H9 (cell line): ENCODE measurements around the gene EPAS1. TPM values are rescaled to one million over a fixed set of nuclear protein-coding genes. Genes with fewer than 3 reads are reported as not detected.

Source experiments
- DNase-seq: peaks from one replicate; pipeline ENCODE4 v3.0.0-alpha.2; 2017
- H2AFZ ChIP-seq: one replicate; pipeline ENCODE4 v1.6.1; 2013; ENCODE audit warnings: mild to moderate bottlenecking, low read length, control low read depth, moderate library complexity
- H2AK5ac ChIP-seq: 2 replicates; pipeline ENCODE4 v1.6.1; 2013; ENCODE audit warnings: low read length, control low read depth, mixed read lengths; ENCODE audit not compliant: insufficient read length
- H2BK120ac ChIP-seq: one replicate; pipeline ENCODE4 v1.6.1; 2013; ENCODE audit warnings: low read depth, mild to moderate bottlenecking, low read length, control low read depth, inconsistent platforms; ENCODE audit not compliant: poor library complexity, severe bottlenecking
- H2BK12ac ChIP-seq: 2 replicates; pipeline ENCODE4 v1.6.1; 2013; ENCODE audit warnings: low read length, control low read depth, mixed read lengths, low read depth; ENCODE audit not compliant: insufficient read length
- H2BK15ac ChIP-seq: 2 replicates; pipeline ENCODE4 v1.6.1; 2013; ENCODE audit warnings: low read depth, low read length, control low read depth
- H2BK20ac ChIP-seq: one replicate; pipeline ENCODE4 v1.6.1; 2013; ENCODE audit warnings: low read depth, mild to moderate bottlenecking, low read length, control low read depth, inconsistent platforms; ENCODE audit not compliant: poor library complexity, severe bottlenecking
- H2BK5ac ChIP-seq: 2 replicates; pipeline ENCODE4 v1.6.1; 2013; ENCODE audit warnings: low read length, control low read depth, mixed read lengths; ENCODE audit not compliant: insufficient read length
- H3K14ac ChIP-seq: 2 replicates; pipeline ENCODE4 v1.6.1; 2013; ENCODE audit warnings: low read length, control low read depth; ENCODE audit not compliant: insufficient read depth
- H3K18ac ChIP-seq: 2 replicates; pipeline ENCODE4 v1.6.1; 2013; ENCODE audit warnings: low read depth, mild to moderate bottlenecking, mixed read lengths, low read length, control low read depth; ENCODE audit not compliant: insufficient read length
- H3K23ac ChIP-seq: 2 replicates; pipeline ENCODE4 v1.6.1; 2013; ENCODE audit warnings: low read length, control low read depth, mixed read lengths, low read depth; ENCODE audit not compliant: insufficient read length
- H3K23me2 ChIP-seq: 2 replicates; pipeline ENCODE4 v1.6.1; 2013; ENCODE audit warnings: low read depth, mild to moderate bottlenecking, mixed read lengths, low read length, control low read depth; ENCODE audit not compliant: insufficient read length, poor library complexity, severe bottlenecking
- H3K27ac ChIP-seq: 2 replicates; pipeline ENCODE4 v1.5.1; 2013; ENCODE audit warnings: low read length, control low read depth, mixed read lengths, low read depth; ENCODE audit not compliant: insufficient read length
- H3K27me3 ChIP-seq: 2 replicates; pipeline ENCODE4 v1.6.1; 2013; ENCODE audit warnings: low read length, control low read depth, inconsistent platforms; ENCODE audit not compliant: insufficient read depth
- H3K4ac ChIP-seq: 2 replicates; pipeline ENCODE4 v1.6.1; 2013; ENCODE audit warnings: low read depth, mild to moderate bottlenecking, control low read depth, inconsistent platforms, low read length, moderate library complexity
- H3K4me1 ChIP-seq: 2 replicates; pipeline ENCODE4 v1.6.1; 2013; ENCODE audit warnings: low read length, control low read depth, inconsistent platforms; ENCODE audit not compliant: insufficient read depth
- H3K4me2 ChIP-seq: 2 replicates; pipeline ENCODE4 v1.6.1; 2013; ENCODE audit warnings: low read length, control low read depth, mixed read lengths; ENCODE audit not compliant: insufficient read length, insufficient read depth
- H3K56ac ChIP-seq: 2 replicates; pipeline ENCODE4 v1.6.1; 2013; ENCODE audit warnings: low read depth, mild to moderate bottlenecking, mixed read lengths, low read length, control low read depth; ENCODE audit not compliant: insufficient read length
- H3K79me1 ChIP-seq: 2 replicates; pipeline ENCODE4 v1.6.1; 2013; ENCODE audit warnings: low read depth, mild to moderate bottlenecking, moderate library complexity, low read length, control low read depth, inconsistent platforms; ENCODE audit not compliant: insufficient read depth, poor library complexity, severe bottlenecking
- H3K79me2 ChIP-seq: 2 replicates; pipeline ENCODE4 v1.6.1; 2013; ENCODE audit warnings: low read length, control low read depth, inconsistent platforms; ENCODE audit not compliant: insufficient read depth
- H3K9ac ChIP-seq: 2 replicates; pipeline ENCODE4 v1.6.1; 2013; ENCODE audit warnings: low read length, control low read depth, mixed read lengths; ENCODE audit not compliant: insufficient read length; ENCODE audit errors: extremely low read depth
- H3K9me3 ChIP-seq: one replicate; pipeline ENCODE4 v1.6.1; 2013; ENCODE audit warnings: low read depth, low read length, inconsistent platforms; ENCODE audit not compliant: control insufficient read depth
- H3T11ph ChIP-seq: one replicate; pipeline ENCODE4 v1.6.1; 2013; ENCODE audit warnings: mild to moderate bottlenecking, low read length, control low read depth, inconsistent platforms
- H4K20me1 ChIP-seq: one replicate; pipeline ENCODE4 v1.6.1; 2013; ENCODE audit not compliant: control insufficient read depth, insufficient read length, insufficient read depth
- H4K5ac ChIP-seq: 2 replicates; pipeline ENCODE4 v1.6.1; 2013; ENCODE audit warnings: low read depth, mild to moderate bottlenecking, mixed read lengths, low read length, control low read depth; ENCODE audit not compliant: insufficient read length
- H4K8ac ChIP-seq: replicated peaks from 2 replicates; pipeline ENCODE4 v1.6.1; 2013; ENCODE audit warnings: low read length, control low read depth, mixed read lengths, low read depth; ENCODE audit not compliant: insufficient read length
- H4K91ac ChIP-seq: 2 replicates; pipeline ENCODE4 v1.6.1; 2013; ENCODE audit warnings: low read depth, mild to moderate bottlenecking, moderate library complexity, mixed read lengths, low read length, control low read depth; ENCODE audit not compliant: insufficient read length
- H3K27ac Mint-ChIP-seq, 3 experiments: 2 replicates in 2 of 3; 3 replicates in 1 of 3; pipeline ENCODE4 v1.8.0; 2020 to 2021; ENCODE audit warnings: mixed read lengths in 3 of 3, mild to moderate bottlenecking in 1 of 3, moderate library complexity in 1 of 3
- H3K27me3 Mint-ChIP-seq: 2 replicates; pipeline ENCODE4 v1.8.0; 2021; ENCODE audit warnings: low read depth, mild to moderate bottlenecking, moderate library complexity, mixed read lengths
- H3K36me3 Mint-ChIP-seq, 3 experiments: 2 replicates in 2 of 3; 3 replicates in 1 of 3; pipeline ENCODE4 v1.8.0; 2020 to 2021; ENCODE audit warnings: low read depth in 3 of 3, mixed read lengths in 3 of 3; ENCODE audit not compliant: insufficient read depth in 1 of 3
- H3K4me1 Mint-ChIP-seq, 2 experiments: 2 replicates each; pipeline ENCODE4 v1.8.0; 2020; ENCODE audit warnings: mixed read lengths in 2 of 2
- H3K4me3 Mint-ChIP-seq, 2 experiments: 2 replicates in 1 of 2; 3 replicates in 1 of 2; pipeline ENCODE4 v1.8.0; 2020 to 2021; ENCODE audit warnings: mild to moderate bottlenecking in 2 of 2, mixed read lengths in 2 of 2, moderate library complexity in 1 of 2
- H3K9me3 Mint-ChIP-seq, 2 experiments: 2 replicates in 1 of 2; 3 replicates in 1 of 2; pipeline ENCODE4 v1.8.0; 2020; ENCODE audit warnings: mild to moderate bottlenecking in 2 of 2, mixed read lengths in 2 of 2, moderate library complexity in 1 of 2
- WGBS: extraction: QIAGEN DNeasy Blood & Tissue Kit; methylation state at CpG from one replicate; pipeline ENCODE4 v1.1.7; 2013; ENCODE audit warnings: missing lambda C conversion rate, low lambda C conversion rate, mixed read lengths; ENCODE audit not compliant: insufficient read length; ENCODE audit errors: extremely low coverage; 5-methylcytosine and 5-hydroxymethylcytosine counted together
- total RNA-seq: library from RNA; stranded (reverse); gene quantifications from 2 replicates; pipeline ENCODE4 v1.2.1, GENCODE V29; 2021
- TF ChIP-seq, protein P1 (sequence below): fragments of 200-600 bp; sonication (generic); conservative IDR thresholded peaks from 3 replicates; pipeline ENCODE4 v1.8.0; 2021; ENCODE audit warnings: antibody characterized with exemption, mild to moderate bottlenecking

EPAS1 gene
- total RNA-seq, 1 experiment from 2014 or later = 1.1 TPM

GRCh38 chr2:46422717-46423394 lies 125.6 kb downstream of the EPAS1 start:
- no peaks in the 10 kb centered on the region for H3K23me2 ChIP-seq
- H4K20me1 ChIP-seq = no peaks in the 10 kb centered on the region
- H3K27ac ChIP-seq = no peak overlapping the region
- TF ChIP-seq, protein P1, sequence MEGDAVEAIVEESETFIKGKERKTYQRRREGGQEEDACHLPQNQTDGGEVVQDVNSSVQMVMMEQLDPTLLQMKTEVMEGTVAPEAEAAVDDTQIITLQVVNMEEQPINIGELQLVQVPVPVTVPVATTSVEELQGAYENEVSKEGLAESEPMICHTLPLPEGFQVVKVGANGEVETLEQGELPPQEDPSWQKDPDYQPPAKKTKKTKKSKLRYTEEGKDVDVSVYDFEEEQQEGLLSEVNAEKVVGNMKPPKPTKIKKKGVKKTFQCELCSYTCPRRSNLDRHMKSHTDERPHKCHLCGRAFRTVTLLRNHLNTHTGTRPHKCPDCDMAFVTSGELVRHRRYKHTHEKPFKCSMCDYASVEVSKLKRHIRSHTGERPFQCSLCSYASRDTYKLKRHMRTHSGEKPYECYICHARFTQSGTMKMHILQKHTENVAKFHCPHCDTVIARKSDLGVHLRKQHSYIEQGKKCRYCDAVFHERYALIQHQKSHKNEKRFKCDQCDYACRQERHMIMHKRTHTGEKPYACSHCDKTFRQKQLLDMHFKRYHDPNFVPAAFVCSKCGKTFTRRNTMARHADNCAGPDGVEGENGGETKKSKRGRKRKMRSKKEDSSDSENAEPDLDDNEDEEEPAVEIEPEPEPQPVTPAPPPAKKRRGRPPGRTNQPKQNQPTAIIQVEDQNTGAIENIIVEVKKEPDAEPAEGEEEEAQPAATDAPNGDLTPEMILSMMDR = no peak
- no peak overlapping the region for H2AK5ac ChIP-seq
- no peak overlapping the region for H4K8ac ChIP-seq
- H3K4me3 Mint-ChIP-seq = no peak overlapping the region
- no peaks in the 10 kb centered on the region for H3K27me3 ChIP-seq
- no peak overlapping the region for H2BK15ac ChIP-seq
- no peak overlapping the region for H2BK120ac ChIP-seq
- H3K56ac ChIP-seq = no peak overlapping the region
- H3K14ac ChIP-seq = no peak overlapping the region
- no peaks in the 10 kb centered on the region for H3K79me1 ChIP-seq
- no peak overlapping the region for H3K18ac ChIP-seq
- H3K27ac Mint-ChIP-seq = no peak overlapping the region
- H4K5ac ChIP-seq = no peak overlapping the region
- no peak overlapping the region for H2BK20ac ChIP-seq
- no peak overlapping the region for H3K4ac ChIP-seq
- H3K4me1 ChIP-seq = no peaks in the 10 kb centered on the region
- no CpG with 5 or more reads among the region's 1 CpG for WGBS
- H3K36me3 Mint-ChIP-seq = peaks cover 2 to 14% (median 10%) of the 10 kb centered on the region in 3 experiments; a peak in 5 of 7 replicates
- peaks cover 17 to 29% of the 10 kb centered on the region in 2 experiments for H3K9me3 Mint-ChIP-seq
- H2AFZ ChIP-seq = no peak overlapping the region
- no peaks in the 10 kb centered on the region for H3K27me3 Mint-ChIP-seq
- no peaks in the 10 kb centered on the region for H3K4me1 Mint-ChIP-seq
- H3T11ph ChIP-seq = no peak overlapping the region
- no peak overlapping the region for H3K23ac ChIP-seq
- no peaks in the 10 kb centered on the region for H3K9me3 ChIP-seq
- no peak overlapping the region for H3K4me2 ChIP-seq
- no peaks in the 10 kb centered on the region for H3K79me2 ChIP-seq
- no peak overlapping the region for H4K91ac ChIP-seq
- no peak overlapping the region for H3K9ac ChIP-seq
- H2BK5ac ChIP-seq = no peak overlapping the region
- no peak overlapping the region for H2BK12ac ChIP-seq
- DNase-seq = no peak
